H1 (cell line): Measurements from ENCODE around the gene EGFLAM. TPM values are rescaled to one million over a fixed set of nuclear protein-coding genes. Genes with fewer than 3 reads are reported as not detected.

Experiments
- CTCF ChIA-PET: fragments of 300-600 bp; sonication (Branson Sonifier 250); formaldehyde crosslinking; loops from one replicate; lab custom pipeline; 2021; ENCODE audit not compliant: partially characterized antibody; lab: Charles Lee
- POLR2A ChIA-PET: fragments of 300-600 bp; sonication (Branson Sonifier 250); formaldehyde crosslinking; loops from one replicate; lab custom pipeline; 2021; ENCODE audit warnings: inconsistent platforms; ENCODE audit not compliant: partially characterized antibody; lab: Charles Lee
- DNase-seq, 2 experiments: peaks; one replicate each; pipeline versions ENCODE4 v3.0.0 to v3.0.0-alpha.2; 2010 to 2022; ENCODE audit warnings: low spot score in 2 of 2, low read depth in 1 of 2, mixed read lengths in 1 of 2
- FAIRE-seq: peaks from 2 replicates; lab custom pipeline; 2011; peaks lifted over from hg19 to GRCh38; lab: Jason Lieb, UNC
- H2AFZ ChIP-seq: 2 replicates; pipeline ENCODE4 v1.8.1; 2012; ENCODE audit warnings: low read length, inconsistent platforms
- H2AK5ac ChIP-seq: 2 replicates; pipeline ENCODE4 v1.6.1; 2013; ENCODE audit warnings: low read depth, low read length
- H2BK120ac ChIP-seq: replicated peaks from 2 replicates; pipeline ENCODE3; 2013; ENCODE audit warnings: low read depth, low read length, inconsistent platforms
- H2BK12ac ChIP-seq: 2 replicates; pipeline ENCODE4 v1.6.1; 2013; ENCODE audit warnings: low read depth, low read length
- H2BK15ac ChIP-seq: 2 replicates; pipeline ENCODE4 v1.6.1; 2013; ENCODE audit warnings: low read length
- H2BK20ac ChIP-seq: 2 replicates; pipeline ENCODE4 v1.6.1; 2013; ENCODE audit warnings: low read length
- H2BK5ac ChIP-seq: 2 replicates; pipeline ENCODE4 v1.6.1; 2013; ENCODE audit warnings: low read depth, low read length
- H3K14ac ChIP-seq: 2 replicates; pipeline ENCODE4 v1.6.1; 2013; ENCODE audit warnings: inconsistent platforms; ENCODE audit not compliant: insufficient read length
- H3K18ac ChIP-seq: 2 replicates; pipeline ENCODE4 v1.6.1; 2013; ENCODE audit warnings: low read length; ENCODE audit errors: extremely low read depth
- H3K23ac ChIP-seq: 2 replicates; pipeline ENCODE4 v1.6.1; 2013; ENCODE audit warnings: inconsistent platforms; ENCODE audit not compliant: insufficient read length
- H3K23me2 ChIP-seq: 2 replicates; pipeline ENCODE4 v1.6.1; 2013; ENCODE audit warnings: low read depth, low read length
- H3K27ac ChIP-seq: 2 replicates; pipeline ENCODE4 v1.6.1; 2011; ENCODE audit warnings: low read depth, low read length, inconsistent platforms
- H3K27me3 ChIP-seq, 4 experiments: replicated peaks in 1 of 4; 1 replicate in 1 of 4; 2 replicates in 3 of 4; pipeline versions ENCODE4 v1.6.1 to v1.8.1; 2011 to 2013; ENCODE audit warnings: low read length in 3 of 4, mild to moderate bottlenecking in 3 of 4, inconsistent platforms in 2 of 4, mixed read lengths in 2 of 4, moderate library complexity in 1 of 4; ENCODE audit not compliant: control insufficient read depth in 3 of 4, insufficient read depth in 3 of 4; ENCODE audit errors: extremely low read depth in 1 of 4
- H3K36me3 ChIP-seq, 4 experiments: 2 replicates each; pipeline versions ENCODE4 v1.6.1 to v1.8.1; 2011 to 2013; ENCODE audit warnings: mild to moderate bottlenecking in 4 of 4, low read length in 3 of 4, moderate library complexity in 2 of 4, control low read depth in 1 of 4, inconsistent platforms in 1 of 4; ENCODE audit not compliant: insufficient read depth in 4 of 4, control insufficient read depth in 2 of 4
- H3K4ac ChIP-seq: replicated peaks from 2 replicates; pipeline ENCODE3; 2013; ENCODE audit warnings: low read length, low read depth, mixed read lengths, inconsistent platforms; ENCODE audit not compliant: insufficient read length
- H3K4me1 ChIP-seq, 4 experiments: replicated peaks in 1 of 4; 1 replicate in 1 of 4; 2 replicates in 3 of 4; pipeline versions ENCODE4 v1.6.1 to v1.8.1; 2011 to 2013; ENCODE audit warnings: low read length in 3 of 4, inconsistent platforms in 2 of 4, mixed read lengths in 1 of 4; ENCODE audit not compliant: insufficient read depth in 4 of 4, control insufficient read depth in 3 of 4
- H3K4me2 ChIP-seq, 2 experiments: 2 replicates each; pipeline versions ENCODE4 v1.6.1 to v1.8.1; 2011 to 2013; ENCODE audit warnings: low read depth in 2 of 2, low read length in 2 of 2, control low read depth in 1 of 2, inconsistent platforms in 1 of 2, mild to moderate bottlenecking in 1 of 2; ENCODE audit not compliant: insufficient read depth in 1 of 2
- H3K4me3 ChIP-seq, 4 experiments: fragments of 200-600, 300-600 bp in 1 of 4; sonication (generic), shearing (Covaris generic), sonication (Bioruptor Twin) in 1 of 4; 2 replicates each; pipeline versions ENCODE4 v1.5.1 to v1.8.1; 2011 to 2016; ENCODE audit warnings: low read length in 4 of 4, low read depth in 3 of 4, control low read depth in 2 of 4, inconsistent platforms in 2 of 4, mild to moderate bottlenecking in 2 of 4, mixed read lengths in 1 of 4, moderate library complexity in 1 of 4; ENCODE audit not compliant: insufficient read depth in 2 of 4; ENCODE audit errors: extremely low read depth in 1 of 4
- H3K56ac ChIP-seq: replicated peaks from 2 replicates; pipeline ENCODE3; 2013; ENCODE audit warnings: low read depth, mild to moderate bottlenecking, mixed read lengths, low read length, inconsistent platforms; ENCODE audit not compliant: insufficient read length
- H3K79me1 ChIP-seq: 2 replicates; pipeline ENCODE4 v1.6.1; 2013; ENCODE audit warnings: low read depth, low read length, control low read depth
- H3K79me2 ChIP-seq, 2 experiments: 2 replicates each; pipeline versions ENCODE4 v1.6.1 to v1.8.1; 2012 to 2013; ENCODE audit warnings: low read length in 2 of 2, mild to moderate bottlenecking in 2 of 2, inconsistent platforms in 1 of 2; ENCODE audit not compliant: insufficient read depth in 2 of 2, control insufficient read depth in 1 of 2
- H3K9ac ChIP-seq, 4 experiments: replicated peaks in 1 of 4; 1 replicate in 1 of 4; 2 replicates in 3 of 4; pipeline versions ENCODE4 v1.6.1 to v1.8.1; 2011 to 2013; ENCODE audit warnings: low read depth in 3 of 4, low read length in 3 of 4, control low read depth in 2 of 4, mild to moderate bottlenecking in 2 of 4, moderate library complexity in 2 of 4, inconsistent platforms in 1 of 4; ENCODE audit errors: extremely low read depth in 1 of 4
- H3K9me3 ChIP-seq, 2 experiments: 2 replicates each; pipeline versions ENCODE4 v1.6.1 to v1.8.1; 2012 to 2013; ENCODE audit warnings: mild to moderate bottlenecking in 2 of 2, moderate library complexity in 2 of 2, control low read depth in 1 of 2, inconsistent platforms in 1 of 2, low read depth in 1 of 2, low read length in 1 of 2, mixed read lengths in 1 of 2; ENCODE audit not compliant: insufficient read depth in 2 of 2
- H4K20me1 ChIP-seq, 2 experiments: replicated peaks in 1 of 2; 2 replicates each; pipeline versions ENCODE3 to v1.8.1; 2011 to 2013; ENCODE audit warnings: inconsistent platforms in 2 of 2, low read length in 2 of 2, mild to moderate bottlenecking in 1 of 2; ENCODE audit not compliant: insufficient read depth in 2 of 2, control insufficient read depth in 1 of 2
- H4K5ac ChIP-seq: 2 replicates; pipeline ENCODE4 v1.6.1; 2013; ENCODE audit warnings: low read length, low read depth, mixed read lengths, inconsistent platforms; ENCODE audit not compliant: insufficient read length
- H4K8ac ChIP-seq: 2 replicates; pipeline ENCODE4 v1.8.0; 2013; ENCODE audit warnings: mild to moderate bottlenecking, moderate library complexity, low read length, inconsistent platforms; ENCODE audit not compliant: insufficient read depth; ENCODE audit errors: extremely low read depth
- H4K91ac ChIP-seq: replicated peaks from 2 replicates; pipeline ENCODE3; 2013; ENCODE audit warnings: low read length, mixed read lengths, inconsistent platforms; ENCODE audit not compliant: insufficient read length
- ATF3 ChIP-seq: IDR thresholded peaks from 2 replicates; pipeline ENCODE4 v1.6.1; 2011; ENCODE audit warnings: low read depth, mild to moderate bottlenecking, low read length; ENCODE audit not compliant: insufficient read depth
- BRCA1 ChIP-seq: IDR thresholded peaks from 2 replicates; pipeline ENCODE4 v1.6.1; 2012; ENCODE audit warnings: low read depth, low read length, improper control_type of control experiment
- CTBP2 ChIP-seq: IDR thresholded peaks from 2 replicates; pipeline ENCODE4 v1.7.0; 2011; ENCODE audit warnings: borderline replicate concordance, mild to moderate bottlenecking, moderate library complexity, mixed read lengths, low read length; ENCODE audit not compliant: insufficient read depth, insufficient read length
- EGR1 ChIP-seq: IDR thresholded peaks from 2 replicates; pipeline ENCODE4 v1.6.1; 2011; ENCODE audit warnings: low read depth, low read length, borderline replicate concordance
- HDAC6 ChIP-seq: IDR thresholded peaks from one replicate; pipeline ENCODE4 v1.7.1; 2012; ENCODE audit warnings: low read depth, mild to moderate bottlenecking, inconsistent platforms, low read length, moderate library complexity
- KDM4A ChIP-seq: IDR thresholded peaks from one replicate; pipeline ENCODE4 v1.7.1; 2012; ENCODE audit warnings: low read depth, mild to moderate bottlenecking, moderate library complexity, low read length, inconsistent platforms; ENCODE audit not compliant: severe bottlenecking
- POU5F1 ChIP-seq: IDR thresholded peaks from 2 replicates; pipeline ENCODE4 v1.6.1; 2011; ENCODE audit warnings: low read depth, mild to moderate bottlenecking, low read length, moderate library complexity
- RXRA ChIP-seq: IDR thresholded peaks from 2 replicates; pipeline ENCODE4 v1.6.1; 2011; ENCODE audit warnings: low read depth, mild to moderate bottlenecking, low read length, moderate library complexity; ENCODE audit not compliant: insufficient read depth
- TAF7 ChIP-seq: optimal IDR thresholded peaks from 2 replicates; pipeline ENCODE3; 2011; ENCODE audit warnings: low read depth, mild to moderate bottlenecking, inconsistent platforms, low read length, moderate library complexity, borderline replicate concordance
- TBP ChIP-seq: IDR thresholded peaks from 2 replicates; pipeline ENCODE4 v1.6.1; 2011; ENCODE audit warnings: low read depth, low read length, improper control_type of control experiment
- WGBS, 2 experiments: shearing (Covaris generic) in 1 of 2; methylation state at CpG; one replicate each; pipeline versions ENCODE4 v1.1.6 to v1.1.7; 2013 to 2015; ENCODE audit warnings: low lambda C conversion rate in 2 of 2, mixed read lengths in 2 of 2, inconsistent platforms in 1 of 2, low coverage in 1 of 2, missing lambda C conversion rate in 1 of 2; ENCODE audit not compliant: insufficient replicate concordance in 2 of 2, insufficient coverage in 1 of 2, insufficient read length in 1 of 2; ENCODE audit errors: extremely low coverage in 1 of 2, missing lambda C conversion rate in 1 of 2; 5-methylcytosine and 5-hydroxymethylcytosine counted together
- polyA plus RNA-seq, 7 experiments: library from polyadenylated mRNA; depleted of rRNA in 3 of 7; stranded (reverse) in 5 of 7; unstranded in 2 of 7; fragments of >200 nt in 5 of 7; fragments of 200-250 nt in 2 of 7; gene quantifications; 1 replicate in 5 of 7; 2 replicates in 1 of 7; 4 replicates in 1 of 7; pipeline versions ENCODE4 v1.2.1 to v1.2.3, GENCODE V29; 2011 to 2013; ENCODE audit warnings: missing spikeins in 2 of 7, mixed read lengths in 2 of 7
- total RNA-seq: library from RNA; stranded (reverse); fragmentation: NEBNext Ultra II Directional; extraction: Animal tissue kit (Norgen Biotek cat#: 25700); gene quantifications from 2 replicates; pipeline ENCODE4 v1.2.1, GENCODE V29; 2021

Gene EGFLAM
- total and polyA plus RNA-seq, 2 of the 8 experiments (the other 6 are each of a cell fraction or from before 2014, with no cell fraction given): 0.20 to 0.24 TPM

GRCh38 chr5:38381361-38381760 lies 123.0 kb downstream of the EGFLAM start:
- no peak overlapping the region for H3K56ac ChIP-seq
- no peak for DNase-seq
- H3K4ac ChIP-seq: no peak overlapping the region
- H2BK15ac ChIP-seq: no peak overlapping the region
- H2BK5ac ChIP-seq: no peak overlapping the region
- no peaks in the 10 kb centered on the region for H3K9me3 ChIP-seq
- no peak overlapping the region for H4K8ac ChIP-seq
- H3K79me2 ChIP-seq: no peaks in the 10 kb centered on the region
- H2BK12ac ChIP-seq: no peak overlapping the region
- peaks cover 0 to 12% (median 7%) of the 10 kb centered on the region in 4 experiments; a peak in 3 of 7 replicates for H3K4me1 ChIP-seq
- no peak overlapping the region for H4K5ac ChIP-seq
- no peaks in the 10 kb centered on the region for H3K36me3 ChIP-seq
- no peak overlapping the region for H3K9ac ChIP-seq
- H2BK20ac ChIP-seq: no peak overlapping the region
- H2BK120ac ChIP-seq: no peak overlapping the region
- H3K14ac ChIP-seq: no peak overlapping the region
- H3K4me3 ChIP-seq: no peak overlapping the region
- FAIRE-seq: no peak
- H3K23ac ChIP-seq: no peak overlapping the region
- TF ChIP-seq EGR1 (no peak), BRCA1 (no peak), HDAC6 (no peak), ATF3 (no peak), POU5F1 (no peak), TAF7 (no peak), TBP (no peak), KDM4A (no peak), CTBP2 (no peak), RXRA (no peak)
- H4K91ac ChIP-seq: no peak overlapping the region
- ChIA-PET POLR2A (no interaction called here), CTCF (interaction anchor here (0.9 to 4.2 kb wide), 12 partner anchors 14 to 428 kb away, joined by 3 to 27 read pairs (median 4); no protein-coding TSS in a partner anchor)
- WGBS, 2 experiments: 78% methylated on average over 5 of the region's 5 CpGs; no CpG with 5 or more reads in 1 of the 2 experiments
- H3K4me2 ChIP-seq: no peak overlapping the region
- no peaks in the 10 kb centered on the region for H3K23me2 ChIP-seq
- H3K27ac ChIP-seq: no peak overlapping the region
- no peak overlapping the region for H2AFZ ChIP-seq
- peaks cover 0 to 3% (median 0%) of the 10 kb centered on the region in 4 experiments; a peak in 1 of 7 replicates for H3K27me3 ChIP-seq
- no peak overlapping the region for H3K18ac ChIP-seq
- H3K79me1 ChIP-seq: no peaks in the 10 kb centered on the region
- no peaks in the 10 kb centered on the region for H4K20me1 ChIP-seq
- H2AK5ac ChIP-seq: no peak overlapping the region
